Stimulated activated CD8-positive, alpha-beta memory T cell treated with anti-CD3 and anti-CD28 coated beads, Interleukin-4, amount 100 ng/mL, for 4 hours (primary cell): Measurements from ENCODE around the gene MZT2A.
"Not testable (repeated sequence)": the region's sequence is repeated elsewhere in the genome, so short reads cannot be mapped to it uniquely, and the experiment has no call there.

Experiments used
- DNase-seq, 2 donors: peaks; one replicate each; pipeline ENCODE4 v3.0.0-alpha.2; 2020; ENCODE audit warnings: low read depth in 2 of 2, low spot score in 1 of 2

Gene MZT2A

DNA sequence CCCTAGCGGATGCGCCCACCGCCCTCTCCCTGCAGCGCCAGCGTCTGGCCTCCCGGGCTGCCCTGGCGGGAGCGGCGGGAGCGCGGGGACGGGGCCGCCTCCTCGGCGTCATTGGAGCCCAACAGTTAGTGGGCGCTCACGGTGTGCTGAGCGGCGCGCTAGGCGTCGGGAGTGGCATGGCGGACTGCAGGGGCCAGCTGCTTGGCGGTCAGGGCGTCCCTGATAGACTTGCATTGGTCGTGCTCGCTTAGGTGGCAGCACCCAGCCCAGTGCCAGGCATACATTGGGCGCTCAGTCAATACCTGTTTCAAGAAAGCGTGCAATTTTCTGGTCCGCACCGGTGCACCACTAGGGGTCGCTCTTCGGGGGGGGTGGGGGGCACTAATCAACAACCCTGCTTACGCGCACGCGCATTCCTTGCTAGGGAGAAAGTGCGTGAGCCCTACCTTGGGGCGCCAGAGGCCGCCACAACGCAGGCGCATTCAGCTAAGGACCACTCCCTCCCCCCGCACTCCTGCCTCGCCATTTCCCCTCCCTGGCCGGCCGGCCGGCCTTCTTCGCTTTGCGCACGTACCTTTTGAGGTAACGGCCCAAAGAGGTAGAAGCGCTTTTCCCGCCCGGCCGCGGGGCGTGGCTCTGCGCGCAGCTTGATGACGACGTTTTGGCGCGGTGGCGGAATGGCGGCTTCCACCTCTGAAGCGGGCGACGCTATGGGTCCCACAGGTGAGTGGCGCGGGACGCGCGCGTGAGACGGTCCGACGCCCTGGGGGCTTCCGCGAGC, 411 bp upstream of the MZT2A start:
- peak; percentile 82 to 85 for DNase-seq

DNA sequence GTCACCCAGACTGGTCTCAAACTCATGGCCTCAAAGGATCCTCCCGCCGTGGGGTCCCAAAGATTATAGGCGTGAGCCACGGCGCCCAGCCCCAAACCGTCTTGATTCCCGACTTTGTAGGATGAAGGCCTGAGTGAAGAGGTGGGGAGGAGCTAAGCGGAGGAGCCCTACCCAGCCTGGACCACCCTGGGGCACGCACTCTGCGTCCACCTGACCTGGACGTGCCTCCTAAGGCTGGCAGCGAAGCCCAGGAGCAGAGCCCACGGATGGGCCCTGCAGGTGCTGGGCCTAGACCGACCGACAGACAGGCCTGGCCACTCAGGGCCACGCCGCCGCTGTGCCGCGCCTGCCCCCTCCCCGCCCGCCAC, 744 bp downstream of the MZT2A start:
- not testable (repeated sequence) for DNase-seq

DNA sequence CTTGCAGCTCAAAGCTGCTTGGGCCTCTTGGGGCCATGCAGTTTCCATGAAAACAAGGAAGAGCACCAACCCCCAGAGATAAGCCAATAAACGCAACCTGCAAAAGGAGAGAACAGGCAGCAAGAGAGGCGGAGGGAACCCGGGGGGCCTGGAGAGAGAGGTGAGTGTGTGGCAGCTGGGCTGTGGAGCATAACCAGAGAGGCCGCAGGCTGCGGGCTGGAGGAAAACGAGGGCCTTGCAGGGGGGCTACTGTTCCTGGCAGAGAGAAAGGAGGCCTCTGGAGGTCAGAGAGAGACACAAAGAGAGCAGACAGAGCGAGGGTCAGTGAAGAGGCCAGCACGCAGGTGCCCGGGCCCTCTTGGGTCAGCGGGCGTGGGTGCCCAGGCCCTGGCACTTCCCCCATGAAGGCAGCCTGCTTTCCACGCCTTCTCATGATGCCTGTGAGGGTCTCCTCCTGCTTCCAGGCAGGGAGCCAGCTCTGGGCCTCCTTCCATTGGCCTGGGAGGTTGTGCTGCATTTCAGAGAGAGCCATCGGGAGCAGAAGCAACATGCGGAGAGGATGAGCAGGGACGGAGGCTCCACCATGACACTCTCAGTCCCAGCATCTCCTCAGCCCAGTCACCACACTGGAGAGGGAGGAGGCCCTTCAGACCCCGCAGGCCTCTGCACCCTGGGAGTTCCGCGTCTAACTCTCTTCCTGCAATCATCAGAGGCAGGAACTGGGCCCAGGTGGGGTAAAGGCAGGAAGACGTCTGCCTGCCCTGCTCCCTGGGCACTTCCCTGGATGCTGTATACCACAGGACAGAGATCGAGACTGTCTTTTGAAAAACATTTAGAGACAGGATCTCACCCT, 1.4 kb downstream of the MZT2A start:
- not testable (repeated sequence) for DNase-seq

DNA sequence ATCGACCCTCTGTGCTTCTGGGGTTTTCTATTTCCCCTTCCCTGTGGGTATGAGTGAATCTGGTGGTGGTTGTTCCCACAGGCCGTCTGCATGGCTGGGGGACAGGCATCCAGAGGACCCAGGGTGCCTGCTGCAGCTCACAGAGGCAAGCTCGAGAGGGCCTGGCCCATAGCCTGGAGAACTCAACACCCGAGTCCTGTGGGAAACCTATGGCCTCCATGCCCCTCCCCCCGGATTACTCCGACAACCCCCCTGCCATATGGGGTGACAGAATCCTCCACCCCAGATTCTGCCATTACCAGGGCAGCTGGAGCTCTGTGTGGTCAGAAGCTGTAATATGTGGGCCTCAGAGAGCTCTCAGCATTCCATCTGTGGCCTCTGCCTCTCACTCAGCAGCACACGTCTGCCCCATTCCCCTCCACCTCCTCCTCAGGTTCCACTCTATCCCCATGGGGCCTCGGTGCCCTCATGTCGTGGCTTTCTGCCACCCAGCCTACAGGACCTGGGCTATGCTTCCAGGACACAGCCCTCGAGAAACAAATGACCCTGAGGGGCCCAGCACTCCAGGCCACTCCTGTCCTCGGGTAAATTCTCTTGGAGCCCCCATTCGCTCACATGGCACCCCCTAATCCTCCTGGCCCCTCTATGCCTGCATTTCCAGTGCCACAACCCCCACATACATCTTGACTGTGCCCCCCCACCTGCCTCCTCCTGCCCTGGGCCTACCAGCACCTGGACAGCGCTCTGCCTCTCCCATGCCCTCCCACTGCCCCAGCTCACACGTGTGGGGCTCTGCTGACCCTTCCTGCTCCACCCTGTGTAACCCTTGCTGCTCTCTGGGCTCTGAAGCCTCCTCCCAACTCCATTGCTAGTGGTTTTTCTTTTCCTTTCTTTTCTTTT, 3.6 kb downstream of the MZT2A start:
- no peak for DNase-seq

DNA sequence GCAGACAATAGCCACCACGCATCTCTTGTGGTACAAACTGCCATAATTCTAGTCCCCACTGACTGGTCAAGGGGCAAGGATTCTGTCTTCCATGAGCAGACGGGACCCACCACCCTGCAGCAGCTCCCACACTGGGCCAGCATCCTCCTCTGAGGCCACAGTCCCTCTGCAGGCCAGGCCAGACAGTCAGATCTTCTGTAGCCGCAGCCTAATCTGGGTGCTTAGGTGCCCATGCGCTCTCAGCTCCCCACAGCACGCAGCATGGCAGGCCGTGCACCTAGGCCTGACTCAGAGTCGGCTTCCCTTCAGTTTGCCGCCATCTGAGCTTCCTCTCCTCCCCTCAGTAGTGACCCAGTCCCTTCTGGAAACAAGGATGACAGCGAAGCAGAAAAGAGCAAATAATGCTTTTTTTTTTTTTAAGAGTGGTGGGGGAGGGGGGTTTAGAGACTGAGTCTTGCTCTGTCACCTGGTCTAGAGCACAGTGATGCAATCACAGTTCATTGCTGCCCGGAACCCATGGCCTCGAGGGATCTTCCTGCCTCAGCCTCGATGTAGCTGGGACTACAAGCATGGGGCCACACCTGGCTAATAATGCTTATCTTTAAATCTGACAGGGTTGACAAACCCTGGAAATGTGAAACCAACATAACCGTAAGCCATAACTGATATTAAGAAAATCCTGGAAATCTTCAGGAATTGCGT, 5.8 kb downstream of the MZT2A start:
- not testable (repeated sequence) for DNase-seq

DNA sequence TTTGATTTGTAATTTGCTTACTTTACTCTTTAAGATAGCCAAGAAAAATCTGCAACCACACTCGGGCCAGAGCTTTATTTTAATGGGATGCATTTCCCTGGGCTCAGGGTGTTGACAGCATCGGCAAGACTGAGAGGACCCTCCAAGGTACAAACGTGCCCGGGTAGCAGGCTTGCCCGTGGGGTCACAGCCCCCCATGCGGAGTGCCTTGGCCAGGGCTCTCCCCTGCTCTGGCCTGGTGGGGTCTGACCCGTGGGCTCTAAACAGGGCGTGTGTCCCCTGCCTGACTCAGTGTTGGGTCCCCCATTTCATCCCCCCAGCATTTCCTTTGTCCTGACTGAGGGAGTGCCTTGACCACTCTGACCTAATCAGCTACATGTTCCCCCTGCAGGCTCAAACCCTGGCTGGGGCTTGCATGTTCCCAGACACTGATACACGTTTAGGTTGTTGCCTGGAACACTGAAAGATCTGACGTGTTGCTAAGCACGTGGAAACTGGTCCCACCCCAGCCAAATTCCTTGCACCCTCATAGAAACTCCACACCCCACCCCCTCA, 7.2 kb downstream of the MZT2A start:
- DNase-seq, result not testable (repeated sequence)

DNA sequence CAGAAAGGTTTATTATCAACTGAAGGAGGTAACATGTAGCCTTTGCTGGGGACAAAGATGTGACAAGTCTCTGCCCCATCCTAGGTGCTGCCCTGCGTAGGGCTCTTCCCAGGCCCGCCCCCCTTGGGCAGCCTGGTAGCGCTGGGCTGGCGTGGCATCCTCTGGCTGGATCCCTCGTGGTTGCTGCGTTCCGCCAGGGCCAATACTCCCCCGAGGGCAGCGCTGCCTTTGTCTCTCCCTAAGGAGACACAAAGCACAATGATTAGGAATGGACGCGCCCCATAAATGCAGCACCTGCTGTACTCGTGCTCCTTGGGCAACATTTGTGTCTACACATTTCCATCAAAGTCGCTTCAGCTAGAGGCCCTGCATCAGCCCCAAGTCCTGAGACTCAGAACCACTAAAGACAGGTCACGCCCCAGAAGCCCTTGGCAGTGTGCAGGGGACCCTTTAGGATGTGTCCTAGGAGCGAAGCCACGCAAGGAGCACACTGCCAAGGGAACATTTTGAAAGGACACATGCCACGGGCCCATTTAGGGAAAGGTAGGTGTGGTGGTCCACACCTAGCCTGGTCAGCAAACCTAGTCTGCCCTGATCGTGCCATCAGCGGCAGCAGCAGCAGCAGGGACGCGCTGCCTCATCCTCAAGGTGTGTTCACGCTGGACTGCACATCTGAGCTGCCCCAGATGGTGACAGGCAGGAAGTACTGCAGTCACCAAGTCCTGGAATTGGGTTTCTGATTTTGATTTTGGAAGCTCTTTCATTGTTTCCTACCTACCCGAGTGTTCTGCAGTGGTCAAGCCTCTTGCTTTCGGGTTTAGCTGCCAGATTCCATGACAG, 8.0 kb downstream of the MZT2A start:
- not testable (repeated sequence) for DNase-seq

DNA sequence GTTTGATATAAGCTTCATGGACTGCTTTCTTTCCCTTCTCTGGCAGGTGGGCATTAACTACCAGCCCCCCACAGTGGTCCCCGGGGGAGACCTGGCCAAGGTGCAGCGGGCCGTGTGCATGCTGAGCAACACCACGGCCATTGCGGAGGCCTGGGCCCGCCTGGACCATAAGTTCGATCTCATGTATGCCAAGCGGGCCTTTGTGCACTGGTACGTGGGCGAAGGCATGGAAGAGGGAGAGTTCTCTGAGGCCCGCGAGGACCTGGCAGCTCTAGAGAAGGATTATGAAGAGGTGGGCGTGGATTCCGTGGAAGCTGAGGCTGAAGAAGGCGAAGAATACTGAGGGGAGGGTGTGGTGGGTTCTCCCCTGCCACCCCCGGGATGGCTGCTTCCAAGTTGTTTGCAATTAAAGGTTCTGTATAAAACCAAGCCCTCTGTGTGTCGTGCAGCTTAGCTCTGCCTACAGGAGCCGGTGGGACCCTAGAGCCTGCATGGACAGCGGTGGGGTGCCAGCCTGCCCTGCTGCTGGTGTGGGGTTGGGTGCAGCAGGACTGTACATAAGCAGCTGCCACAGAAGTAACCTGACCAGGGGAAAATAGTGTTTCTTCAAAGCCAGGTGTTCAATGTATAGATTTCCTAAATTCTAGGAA, 9.6 kb downstream of the MZT2A start:
- not testable (repeated sequence) for DNase-seq

DNA sequence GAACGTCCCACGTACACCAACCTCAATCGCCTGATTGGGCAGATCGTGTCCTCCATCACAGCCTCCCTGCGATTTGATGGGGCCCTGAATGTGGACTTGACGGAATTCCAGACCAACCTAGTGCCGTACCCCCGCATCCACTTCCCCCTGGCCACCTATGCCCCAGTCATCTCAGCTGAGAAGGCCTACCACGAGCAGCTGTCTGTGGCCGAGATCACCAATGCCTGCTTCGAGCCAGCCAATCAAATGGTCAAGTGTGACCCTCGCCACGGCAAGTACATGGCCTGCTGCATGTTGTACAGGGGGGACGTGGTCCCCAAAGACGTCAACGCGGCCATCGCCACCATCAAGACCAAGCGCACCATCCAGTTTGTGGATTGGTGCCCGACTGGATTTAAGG, 11.8 kb downstream of the MZT2A start:
- not testable (repeated sequence) for DNase-seq

DNA sequence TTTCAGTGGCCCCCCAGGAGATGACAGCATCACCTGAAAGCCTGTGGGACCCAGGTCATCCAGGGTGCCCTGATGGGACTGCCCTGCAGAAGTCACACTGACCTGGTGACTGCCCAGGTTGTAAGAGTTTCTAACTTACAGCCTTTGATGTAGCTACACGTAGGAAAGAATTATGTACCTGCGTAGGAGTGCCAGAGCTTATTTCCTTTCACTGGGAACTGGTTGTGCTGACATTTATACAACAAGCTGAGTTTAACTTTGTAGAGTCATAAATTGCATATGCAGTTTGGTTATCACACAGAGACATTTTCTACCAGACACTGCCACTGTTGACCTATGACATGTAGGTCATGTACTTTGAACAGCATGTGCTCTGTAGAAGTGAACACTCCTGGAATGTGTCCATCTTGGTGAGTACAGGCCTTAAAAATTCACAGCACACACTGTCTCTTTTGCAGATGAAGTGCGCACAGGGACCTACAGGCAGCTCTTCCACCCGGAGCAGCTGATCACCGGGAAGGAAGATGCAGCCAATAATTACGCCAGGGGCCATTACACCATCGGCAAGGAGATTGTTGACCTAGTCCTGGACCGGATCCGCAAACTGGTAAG, 13.2 kb downstream of the MZT2A start:
- DNase-seq, result not testable (repeated sequence)

DNA sequence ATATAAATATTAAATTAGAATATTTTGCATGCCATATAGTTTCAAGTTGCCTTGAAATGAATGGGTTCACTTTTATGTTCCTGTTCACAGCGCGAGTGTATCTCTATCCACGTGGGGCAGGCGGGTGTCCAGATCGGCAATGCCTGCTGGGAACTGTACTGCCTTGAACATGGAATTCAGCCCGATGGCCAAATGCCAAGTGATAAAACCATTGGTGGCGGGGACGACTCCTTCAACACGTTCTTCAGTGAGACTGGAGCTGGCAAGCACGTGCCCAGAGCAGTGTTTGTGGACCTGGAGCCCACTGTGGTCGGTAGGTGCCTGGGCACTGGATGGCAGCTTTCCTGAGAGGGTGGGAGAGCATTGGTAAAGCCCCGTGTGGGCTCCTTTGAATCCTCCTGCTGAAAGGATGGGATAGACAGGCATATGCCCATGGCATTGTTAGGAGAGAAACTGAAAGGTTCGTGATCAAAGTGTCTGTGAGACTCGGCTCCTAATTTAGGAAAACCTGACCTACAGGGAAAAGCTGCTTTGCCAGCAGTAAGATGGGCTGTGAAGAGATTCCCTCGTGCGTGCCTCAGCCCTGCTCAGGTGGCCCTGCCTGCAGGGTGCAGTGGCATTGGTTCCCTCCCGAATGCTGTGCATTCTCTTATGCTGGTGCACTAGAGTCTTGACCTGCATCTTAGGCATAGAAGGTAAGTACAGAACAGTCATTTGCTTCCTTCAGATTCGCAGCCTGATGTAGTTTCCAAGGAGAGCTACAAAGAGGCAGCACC, 13.9 kb downstream of the MZT2A start:
- DNase-seq, result not testable (repeated sequence)

DNA sequence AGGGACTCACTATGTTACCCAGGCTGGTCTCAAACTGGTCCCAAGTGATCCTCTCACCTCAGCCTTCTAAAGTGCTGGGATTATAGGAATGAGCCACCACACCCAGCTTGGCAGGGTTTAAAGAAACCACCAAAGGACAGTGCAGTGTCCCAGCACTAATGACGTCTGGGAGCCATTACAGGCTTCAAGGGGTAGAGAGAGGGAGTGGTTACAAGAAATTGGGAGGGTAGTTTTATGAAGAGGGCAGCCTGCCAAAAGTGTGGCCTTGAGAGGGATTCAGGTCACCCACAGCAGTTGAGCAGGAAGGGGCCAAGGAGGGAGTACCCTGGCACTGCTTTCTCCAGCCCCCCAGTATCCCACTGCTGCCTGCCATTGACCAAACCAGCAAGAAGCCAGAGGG, 15.0 kb downstream of the MZT2A start:
- DNase-seq, result not testable (repeated sequence)

DNA sequence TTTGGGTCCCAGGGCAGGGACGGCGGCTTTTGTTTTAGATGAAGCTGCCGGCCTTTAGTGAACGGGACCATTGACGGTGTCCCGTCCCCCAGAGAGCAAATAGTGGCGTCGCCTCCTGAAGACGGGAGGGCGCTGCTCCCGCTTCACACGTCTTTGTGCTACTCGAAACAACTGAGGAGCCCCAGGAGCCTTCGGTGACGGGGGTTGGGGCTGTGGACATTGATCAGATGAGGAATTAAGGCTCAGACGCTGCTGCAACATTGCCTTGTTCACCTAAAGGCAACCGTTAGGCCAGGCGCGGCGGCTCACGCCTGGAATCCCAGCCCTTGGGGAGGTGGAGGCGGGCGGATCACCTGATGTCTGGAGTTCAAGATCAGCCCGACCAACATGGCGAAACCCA, 15.8 kb downstream of the MZT2A start:
- DNase-seq, result not testable (repeated sequence)

DNA sequence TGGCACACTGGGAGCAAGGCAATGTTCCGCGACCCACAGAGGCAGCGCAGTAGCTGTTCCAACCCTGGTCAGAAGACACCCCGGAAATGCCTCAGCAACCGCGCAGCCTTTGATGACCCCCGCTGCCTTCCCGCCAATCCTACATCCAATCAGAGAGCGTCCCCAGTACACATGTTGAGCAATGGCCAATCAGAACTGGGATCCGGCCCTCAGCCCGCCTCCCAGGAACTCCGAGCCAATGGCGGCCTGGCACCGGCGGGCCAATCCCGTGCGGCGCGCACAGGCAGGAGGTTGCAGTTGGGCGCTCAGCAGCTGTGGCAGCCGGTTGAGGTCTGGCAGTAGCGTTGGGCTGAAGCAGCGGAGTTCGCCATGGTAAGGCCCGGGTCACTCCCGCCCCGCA, 16.4 kb downstream of the MZT2A start, which contains the start of gene TUBA3D:
TUBA3D (plus strand) TSS at position 289 of the 400 bp plus-strand sequence; CDS start at position 370, 81 bp downstream.
- DNase-seq, result no peak

DNA sequence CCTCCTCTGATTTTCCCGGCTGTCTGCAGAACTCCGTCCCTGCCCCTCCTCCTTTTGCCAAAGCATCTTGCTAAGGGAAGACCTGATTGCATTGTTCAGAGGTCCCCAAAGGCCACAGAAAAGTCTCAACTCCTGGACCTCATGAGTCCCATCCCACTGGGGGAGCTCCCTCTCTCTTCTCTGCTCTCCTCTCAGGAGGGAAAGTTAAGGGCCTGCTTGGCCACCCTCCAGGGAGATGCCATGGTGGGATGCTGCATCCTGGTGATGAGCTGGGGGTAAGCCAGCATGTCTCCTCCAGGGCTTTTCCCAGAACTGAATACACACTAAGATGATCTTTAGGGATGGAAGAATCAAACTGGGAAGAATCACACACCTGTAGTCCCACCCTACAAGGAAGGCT, 18.9 kb downstream of the MZT2A start:
- DNase-seq, result not testable (repeated sequence)

DNA sequence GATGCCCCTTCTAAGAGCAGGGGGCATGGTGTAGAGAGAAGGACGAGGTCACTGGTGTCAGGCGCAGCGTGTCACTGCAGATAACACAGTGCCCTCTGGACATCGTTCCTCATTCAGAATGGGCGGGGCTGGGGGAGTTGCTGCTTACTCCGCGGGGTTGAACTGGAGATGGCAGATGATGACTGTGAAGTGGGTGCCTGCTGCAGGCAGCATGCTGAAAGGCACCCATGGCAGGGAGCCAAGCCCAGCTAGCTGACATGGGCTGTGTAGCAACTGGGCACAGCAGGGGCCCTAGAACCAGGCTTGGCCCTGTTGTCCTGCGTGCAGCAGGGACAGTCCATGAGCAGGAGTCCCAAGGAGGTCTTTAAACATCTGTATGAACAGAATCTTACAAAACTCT, 20.6 kb downstream of the MZT2A start:
- DNase-seq, result not testable (repeated sequence)

DNA sequence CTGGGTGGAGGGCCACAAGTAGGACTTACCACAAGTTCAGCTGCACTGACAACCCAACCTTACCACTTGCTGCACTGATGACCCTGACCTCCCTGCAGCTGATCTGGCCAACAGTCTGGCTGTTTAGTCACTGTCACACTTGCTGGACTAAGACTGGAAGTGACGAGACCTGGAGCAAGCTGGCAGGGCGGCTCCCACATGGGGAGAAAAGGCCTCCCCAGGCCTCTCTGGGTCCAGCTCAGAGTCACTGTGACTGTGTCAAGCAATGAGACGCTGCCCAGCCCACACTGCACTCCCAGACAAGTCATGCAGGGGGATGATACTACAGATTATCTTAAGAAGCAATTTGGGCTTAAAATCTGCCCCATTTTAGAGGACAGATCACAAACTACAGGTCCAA, 21.3 kb downstream of the MZT2A start:
- DNase-seq, result not testable (repeated sequence)

DNA sequence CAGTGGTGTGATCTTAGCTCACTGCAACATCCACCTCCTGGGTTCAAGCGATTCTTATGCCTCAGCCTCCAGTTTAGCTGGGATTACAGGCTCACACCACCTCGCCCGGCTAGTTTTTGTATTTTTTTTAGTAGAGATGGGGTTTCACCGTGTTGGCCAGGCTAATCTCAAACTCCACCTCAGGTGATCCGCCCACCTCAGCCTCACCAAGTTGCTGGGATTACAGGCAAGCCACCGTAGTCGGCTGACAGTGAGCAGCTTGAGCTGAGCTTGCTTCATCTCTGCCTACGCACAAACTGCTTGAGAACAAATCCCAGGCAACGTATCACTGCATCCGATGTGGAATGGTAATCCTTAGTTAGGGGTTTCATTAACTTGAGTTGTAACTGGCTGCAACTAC, 24.5 kb downstream of the MZT2A start:
- not testable (repeated sequence) for DNase-seq
